Small intestine (tissue), 7 donors: ENCODE data around the gene GFRA4. TPM values are rescaled to one million over a fixed set of nuclear protein-coding genes. Genes with fewer than 3 reads are reported as not detected.
A peak's percentile ranks its signal among the peaks of the same experiment; 100 is the strongest.

Source experiments
- DNase-seq, 2 donors: peaks; one replicate each; pipeline versions ENCODE4 v3.0.0 to v3.0.0-alpha.2; 2013
- FAIRE-seq: peaks from 2 replicates; lab custom pipeline; 2012; peaks lifted over from hg19 to GRCh38; lab: Jason Lieb, UNC
- H3K27ac ChIP-seq, 3 donors: one replicate each; pipeline ENCODE4 v1.5.1; 2013; ENCODE audit warnings: low read length in 2 of 3, mild to moderate bottlenecking in 2 of 3, control low read depth in 1 of 3, inconsistent platforms in 1 of 3, low read depth in 1 of 3, moderate library complexity in 1 of 3
- H3K27me3 ChIP-seq, 3 donors: one replicate each; pipeline ENCODE4 v1.6.1; 2013; ENCODE audit warnings: low read length in 3 of 3, inconsistent platforms in 1 of 3; ENCODE audit not compliant: control insufficient read depth in 3 of 3, insufficient read depth in 3 of 3
- H3K36me3 ChIP-seq, 3 donors: one replicate each; pipeline ENCODE4 v1.6.1; 2013; ENCODE audit warnings: low read length in 3 of 3, inconsistent platforms in 1 of 3, low read depth in 1 of 3, mild to moderate bottlenecking in 1 of 3, moderate library complexity in 1 of 3; ENCODE audit not compliant: control insufficient read depth in 3 of 3, insufficient read depth in 2 of 3
- H3K4me1 ChIP-seq, 3 donors: one replicate each; pipeline ENCODE4 v1.6.1; 2013; ENCODE audit warnings: low read length in 2 of 3, inconsistent platforms in 1 of 3, low read depth in 1 of 3, mild to moderate bottlenecking in 1 of 3, moderate library complexity in 1 of 3; ENCODE audit not compliant: control insufficient read depth in 3 of 3, insufficient read depth in 2 of 3
- H3K4me3 ChIP-seq, 3 donors: one replicate each; pipeline ENCODE4 v1.5.1; 2013; ENCODE audit warnings: low read length in 3 of 3, control low read depth in 1 of 3, inconsistent platforms in 1 of 3, low read depth in 1 of 3, mild to moderate bottlenecking in 1 of 3, moderate library complexity in 1 of 3
- H3K9me3 ChIP-seq, 2 donors: one replicate each; pipeline ENCODE4 v1.6.1; 2013; ENCODE audit warnings: low read depth in 1 of 2, low read length in 1 of 2; ENCODE audit not compliant: control insufficient read depth in 2 of 2, insufficient read depth in 1 of 2
- WGBS, 3 donors: extraction: QIAGEN DNeasy Blood & Tissue Kit; methylation state at CpG; one replicate each; pipeline ENCODE4 v1.1.7; 2013; 5-methylcytosine and 5-hydroxymethylcytosine counted together
- polyA plus RNA-seq, 4 donors: library from polyadenylated mRNA; stranded (reverse) in 3 of 4; unstranded in 1 of 4; fragments of 200-250 nt in 3 of 4; fragments of 120-200 nt in 1 of 4; gene quantifications; one replicate each; pipeline versions ENCODE4 v1.2.1 to v1.2.3, GENCODE V29; 2013
- donor health status: healthy with polysubstance abuse.
- donor health status: control.
- donor health status: control.
- donor health status: Bipolar disorder and iron deficiency.
- donor health status: healthy.

Gene GFRA4
- polyA plus RNA-seq, 4 donors: not detected

DNA sequence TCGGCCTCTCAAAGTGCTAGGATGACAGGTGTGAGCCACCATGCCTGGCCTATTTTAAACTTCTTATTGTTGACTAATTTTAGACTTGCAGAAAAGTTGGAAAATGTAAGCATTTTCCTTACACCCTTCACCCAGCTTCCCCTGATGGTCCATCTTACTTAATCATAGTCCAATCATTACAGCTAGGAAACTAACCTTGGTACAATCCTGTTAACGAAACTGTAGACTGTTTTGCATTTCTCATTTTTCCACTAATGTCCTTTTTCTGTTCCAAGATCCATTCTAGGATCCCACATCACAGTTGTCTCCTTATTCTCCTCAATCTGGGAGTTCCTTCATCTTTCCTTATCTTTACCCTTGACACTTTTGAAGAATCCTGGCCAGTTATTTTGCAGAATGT lies 659 bp upstream of the GFRA4 start:
- Histone ChIP-seq H3K36me3 (no peaks in the 10 kb centered on the region), H3K9me3 (no peaks in the 10 kb centered on the region), H3K27ac (no peak overlapping the region), H3K4me1 (no peaks in the 10 kb centered on the region), H3K27me3 (peaks cover 9 to 49% (median 12%) of the 10 kb centered on the region in 3 donors), H3K4me3 (no peak overlapping the region)
- FAIRE-seq: no peak
- WGBS, 3 donors: 63 to 81% (median 78%) methylated on average over 2 of the region's 2 CpGs
- no peak for DNase-seq

DNA sequence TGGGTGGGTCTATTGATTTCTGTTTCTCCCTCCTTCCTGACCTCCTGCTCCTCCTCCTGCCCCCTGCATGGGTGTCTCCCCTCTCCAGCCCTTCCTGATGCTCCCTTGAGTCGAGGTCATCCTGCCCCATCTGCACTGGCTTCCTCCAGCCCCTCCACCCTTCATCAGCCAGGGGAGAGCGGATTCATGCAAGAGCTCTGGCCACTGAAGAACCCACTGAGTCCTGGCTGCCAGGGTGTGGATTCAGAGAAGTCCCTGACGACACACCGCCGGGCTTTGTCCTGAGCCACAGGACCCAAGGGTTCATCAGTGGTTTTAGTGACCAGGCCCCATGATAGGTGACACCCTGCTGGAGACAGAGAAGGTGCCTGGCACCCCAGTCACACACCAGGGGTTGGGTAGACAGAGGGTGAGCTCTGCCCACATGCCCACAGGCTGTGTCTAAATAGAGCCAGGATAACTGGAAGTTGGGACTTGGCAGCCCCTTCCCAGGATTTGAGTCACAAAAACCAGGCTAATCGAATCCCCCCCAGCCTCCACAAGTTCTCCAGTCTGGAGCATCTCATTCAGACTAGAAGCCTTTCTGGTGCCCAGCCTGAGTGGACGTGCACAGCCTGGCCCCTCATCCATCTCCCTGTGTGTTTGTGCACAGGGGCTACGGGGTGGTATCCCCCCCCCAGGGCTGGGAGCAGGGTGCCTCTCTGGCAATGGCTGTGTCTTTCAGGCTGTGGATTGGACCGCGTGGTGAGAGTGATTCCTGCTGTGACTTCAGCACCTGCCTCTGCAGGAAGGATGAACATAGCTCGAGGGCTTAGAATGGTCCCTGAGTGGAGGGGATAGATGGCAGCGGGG lies 1.2 kb downstream of the GFRA4 start:
- Histone ChIP-seq H3K36me3 (no peaks in the 10 kb centered on the region), H3K4me3 (no peak overlapping the region), H3K27me3 (peaks cover 9 to 56% (median 12%) of the 10 kb centered on the region in 3 donors), H3K9me3 (no peaks in the 10 kb centered on the region), H3K27ac (no peak overlapping the region), H3K4me1 (no peaks in the 10 kb centered on the region)
- DNase-seq (no peak), FAIRE-seq (no peak)
- WGBS, 3 donors: 69 to 74% (median 70%) methylated on average over 12 of the region's 12 CpGs

DNA sequence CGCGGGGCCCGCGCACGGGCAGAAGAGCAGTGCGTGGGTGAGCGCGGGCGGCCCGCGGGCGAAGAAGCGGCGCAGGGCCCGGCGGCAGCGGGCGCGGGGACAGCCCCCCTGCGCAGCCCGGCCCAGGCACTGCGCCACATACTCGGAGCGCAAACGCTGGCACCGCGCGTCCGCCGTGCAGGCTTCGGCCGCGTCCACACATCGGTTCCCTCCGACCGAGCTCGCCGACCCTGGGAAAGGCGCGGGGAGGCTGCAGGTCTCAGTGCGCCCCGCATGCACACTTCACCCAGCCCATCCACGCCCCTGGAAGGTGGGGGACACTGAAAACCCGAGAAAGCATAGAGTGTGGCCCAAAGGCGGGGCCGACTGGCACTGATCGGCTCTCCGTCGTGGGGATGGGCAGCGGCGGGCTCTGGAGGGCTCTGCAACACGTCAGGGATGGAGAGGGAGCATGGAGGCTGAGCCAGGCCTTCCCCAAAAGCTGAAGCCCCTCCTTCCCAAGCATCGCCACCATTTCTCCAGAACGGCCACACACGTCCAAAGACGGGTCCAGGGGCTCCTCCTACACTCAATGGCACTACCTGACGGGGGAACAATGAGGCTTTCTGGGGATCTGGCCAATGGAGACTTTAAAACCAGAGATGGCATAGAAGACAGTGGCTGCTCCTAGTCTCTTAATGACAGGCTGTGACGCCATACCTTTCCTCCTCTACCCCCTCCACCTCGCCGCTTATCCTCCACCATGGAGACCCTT lies 2.0 kb downstream of the GFRA4 start:
- no peak overlapping the region for H3K4me3 ChIP-seq
- 13 to 18% (median 14%) methylated on average over 41 to 60 of the region's 60 CpGs for WGBS, 3 donors
- DNase-seq (no peak), FAIRE-seq (no peak)
- no peaks in the 10 kb centered on the region for H3K4me1 ChIP-seq
- no peaks in the 10 kb centered on the region for H3K36me3 ChIP-seq
- H3K27me3 ChIP-seq: peaks cover 9 to 56% (median 12%) of the 10 kb centered on the region in 3 donors
- H3K9me3 ChIP-seq: no peaks in the 10 kb centered on the region
- no peak overlapping the region for H3K27ac ChIP-seq

DNA sequence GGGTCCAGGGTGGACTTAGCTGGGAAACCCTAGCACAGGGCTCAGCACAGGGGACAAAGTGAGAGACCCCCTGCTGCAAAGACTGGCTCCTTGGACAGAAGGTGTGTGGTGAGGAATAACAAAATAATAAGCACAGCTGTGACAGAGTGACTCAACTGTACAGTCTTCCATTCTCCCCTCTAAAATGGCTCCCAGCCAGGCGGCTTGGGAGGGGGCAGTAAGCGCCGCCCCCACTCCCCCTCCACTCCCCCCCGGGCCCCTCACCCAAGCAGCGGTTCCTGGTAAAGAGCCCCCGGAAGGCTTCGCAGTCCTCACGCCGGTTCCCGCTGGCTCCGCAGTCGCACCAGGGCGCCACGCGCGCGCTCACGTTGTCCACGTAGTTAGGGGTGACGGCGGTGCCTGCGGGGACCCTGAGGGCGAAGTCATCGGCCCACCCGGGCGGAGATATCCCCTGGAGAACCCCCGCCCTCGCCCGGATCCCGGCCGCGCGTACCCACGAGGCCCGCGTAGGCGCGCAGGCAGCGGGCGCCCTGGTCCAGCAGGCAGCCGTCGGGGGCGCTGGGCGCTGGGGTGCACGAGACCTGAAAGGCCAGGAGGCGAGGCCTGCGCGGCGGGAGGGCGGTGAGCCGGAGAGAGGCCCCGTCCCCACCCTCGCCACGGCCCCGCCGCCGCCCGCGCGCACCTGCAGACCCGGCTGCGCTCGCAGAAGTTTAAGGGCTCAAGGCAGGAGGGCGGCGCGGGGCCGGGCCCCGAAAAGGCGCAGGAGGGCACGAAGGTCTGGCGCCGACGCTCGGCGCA lies 2.7 kb downstream of the GFRA4 start:
- DNase-seq (no peak), FAIRE-seq (no peak)
- 4 to 6% (median 5%) methylated on average over 56 to 75 of the region's 75 CpGs for WGBS, 3 donors
- Histone ChIP-seq H3K36me3 (no peaks in the 10 kb centered on the region), H3K4me1 (no peaks in the 10 kb centered on the region), H3K27ac (no peak overlapping the region), H3K4me3 (no peak overlapping the region), H3K9me3 (no peaks in the 10 kb centered on the region), H3K27me3 (peaks cover 9 to 56% (median 12%) of the 10 kb centered on the region in 3 donors)

DNA sequence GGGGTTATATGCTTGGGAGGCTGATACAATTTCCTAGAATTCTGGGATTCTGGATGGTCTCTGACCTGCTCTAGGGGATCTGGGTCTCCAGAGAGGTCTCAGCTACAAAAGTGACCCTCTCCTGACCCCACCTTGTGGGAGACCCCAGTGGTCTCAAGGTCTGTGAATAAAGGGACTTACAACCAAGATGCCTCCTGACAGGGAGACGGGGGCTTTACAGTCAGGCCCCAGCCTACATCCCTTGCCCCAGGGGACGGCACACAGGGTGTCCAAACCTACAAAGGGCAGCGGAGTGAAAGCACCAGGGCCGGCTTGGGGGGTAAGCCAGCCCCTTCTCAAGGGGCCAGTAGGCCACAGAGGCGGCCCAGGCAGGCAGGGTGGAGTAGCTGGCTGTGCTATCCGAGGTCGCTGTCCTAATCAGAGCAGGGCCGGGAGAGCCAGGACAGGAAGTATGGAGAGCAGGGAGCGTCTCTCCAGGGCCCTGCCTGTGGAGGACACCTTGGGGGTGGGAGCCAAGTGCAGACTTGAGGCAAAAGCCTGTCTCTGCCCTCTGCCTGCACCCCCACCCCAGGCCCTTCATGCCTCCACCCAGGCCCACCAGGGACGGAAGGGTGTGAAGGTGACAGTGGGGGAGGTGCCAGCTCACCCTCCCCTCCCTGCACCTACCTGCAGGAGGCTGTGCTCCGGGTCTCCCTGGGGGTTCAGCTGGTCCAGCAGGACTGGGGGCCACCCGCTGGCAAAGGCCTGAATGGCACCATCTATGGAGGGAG lies 3.5 kb downstream of the GFRA4 start:
- no peak for DNase-seq
- Histone ChIP-seq H3K4me1 (no peaks in the 10 kb centered on the region), H3K4me3 (no peak overlapping the region), H3K9me3 (no peaks in the 10 kb centered on the region), H3K27me3 (peaks cover 9 to 53% (median 12%) of the 10 kb centered on the region in 3 donors), H3K36me3 (no peaks in the 10 kb centered on the region), H3K27ac (no peak overlapping the region)
- no peak for FAIRE-seq
- 59 to 79% (median 63%) methylated on average over 12 of the region's 12 CpGs for WGBS, 3 donors

DNA sequence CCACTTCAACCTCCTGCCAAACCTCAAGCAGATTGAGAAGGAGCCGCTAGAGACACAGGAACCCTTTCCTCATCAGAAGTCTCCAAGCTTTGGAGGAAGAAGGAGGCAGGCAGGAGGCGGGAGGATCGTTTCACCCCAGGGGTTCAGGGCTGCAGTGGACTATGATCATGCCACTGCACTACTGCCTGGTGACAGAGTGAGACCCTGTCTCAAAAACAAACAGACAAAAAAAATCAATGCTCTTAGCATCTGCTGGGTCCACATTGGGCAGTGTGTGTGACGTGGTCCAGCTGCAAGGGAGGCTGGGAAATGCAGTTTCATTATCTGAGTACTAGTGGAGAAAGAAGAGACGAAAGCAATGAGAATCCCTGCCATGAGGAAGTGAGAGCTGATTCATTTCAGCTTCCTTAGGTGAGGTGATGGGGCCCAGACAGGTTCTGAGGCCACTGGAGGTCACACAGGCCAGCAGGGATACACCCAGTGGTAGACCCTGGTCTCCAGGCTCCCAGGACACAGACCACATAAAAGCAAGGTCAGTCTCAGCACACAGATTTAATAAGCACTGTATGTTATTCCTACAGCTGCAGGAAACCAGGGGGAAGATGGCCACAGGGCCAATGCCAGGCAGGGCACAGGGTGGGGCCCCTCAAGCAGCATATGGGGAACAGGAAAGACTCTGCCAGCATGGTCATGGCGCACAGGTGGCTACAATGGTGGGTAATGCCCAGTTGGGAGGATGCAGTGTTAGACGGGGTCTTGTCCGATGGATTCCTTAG lies 4.3 kb downstream of the GFRA4 start:
- no peak overlapping the region for H3K27ac ChIP-seq
- H3K27me3 ChIP-seq: peaks cover 9 to 53% (median 12%) of the 10 kb centered on the region in 3 donors
- DNase-seq (peak in 1 of 2 donors; percentile 21), FAIRE-seq (no peak)
- H3K4me3 ChIP-seq: no peak overlapping the region
- whole genome bisulfite sequencing, 3 donors: 37 to 58% (median 45%) methylated on average over 8 of the region's 8 CpGs
- H3K36me3 ChIP-seq: no peaks in the 10 kb centered on the region
- H3K9me3 ChIP-seq: no peaks in the 10 kb centered on the region
- H3K4me1 ChIP-seq: no peaks in the 10 kb centered on the region

DNA sequence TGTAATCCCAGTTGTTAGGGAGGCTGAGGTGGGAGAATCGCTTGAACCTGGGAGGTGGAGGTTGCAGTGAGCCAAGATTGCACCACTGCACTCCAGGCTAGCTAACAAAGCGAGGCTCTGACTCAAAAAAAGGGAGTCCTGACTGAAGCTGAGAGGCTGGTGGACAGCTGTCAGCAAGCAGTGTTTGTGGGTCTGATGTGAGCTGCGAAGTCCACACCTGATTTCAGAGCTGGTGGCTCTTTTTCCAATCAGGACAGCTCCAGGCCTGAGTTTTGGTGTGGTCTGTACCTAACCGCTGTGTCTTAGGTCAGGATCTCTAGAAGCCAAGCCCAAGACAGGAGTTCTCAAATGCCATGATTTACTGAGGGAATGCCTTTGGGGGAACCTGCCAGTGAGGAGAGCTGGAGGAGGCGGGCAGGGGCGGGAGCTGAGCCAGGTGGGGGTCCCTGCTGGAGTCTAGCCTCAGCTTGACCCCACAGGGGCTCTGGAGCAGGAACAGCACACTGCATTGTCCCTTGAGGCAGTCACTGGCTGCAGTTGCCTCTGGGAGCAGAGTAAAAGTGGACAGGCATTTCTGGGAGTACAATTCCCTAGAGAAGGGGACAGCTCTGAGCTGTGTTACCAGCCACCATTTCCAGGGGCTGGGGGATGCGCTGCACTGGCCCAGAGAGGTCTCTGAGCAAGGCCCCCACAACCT lies 5.0 kb downstream of the GFRA4 start:
- Histone ChIP-seq H3K36me3 (no peaks in the 10 kb centered on the region), H3K4me3 (no peak overlapping the region), H3K9me3 (no peaks in the 10 kb centered on the region), H3K27ac (no peak overlapping the region), H3K27me3 (peaks cover 9 to 46% (median 12%) of the 10 kb centered on the region in 3 donors), H3K4me1 (no peaks in the 10 kb centered on the region)
- 74 to 90% (median 81%) methylated on average over 6 to 7 of the region's 7 CpGs for WGBS, 3 donors
- FAIRE-seq: no peak
- no peak for DNase-seq
